ENCODE data around the gene DGKI.

GRCh38 chr7:137825489-137825888 is 21.3 kb downstream of the DGKI start:
- TF ChIP-seq, protein P1, sequence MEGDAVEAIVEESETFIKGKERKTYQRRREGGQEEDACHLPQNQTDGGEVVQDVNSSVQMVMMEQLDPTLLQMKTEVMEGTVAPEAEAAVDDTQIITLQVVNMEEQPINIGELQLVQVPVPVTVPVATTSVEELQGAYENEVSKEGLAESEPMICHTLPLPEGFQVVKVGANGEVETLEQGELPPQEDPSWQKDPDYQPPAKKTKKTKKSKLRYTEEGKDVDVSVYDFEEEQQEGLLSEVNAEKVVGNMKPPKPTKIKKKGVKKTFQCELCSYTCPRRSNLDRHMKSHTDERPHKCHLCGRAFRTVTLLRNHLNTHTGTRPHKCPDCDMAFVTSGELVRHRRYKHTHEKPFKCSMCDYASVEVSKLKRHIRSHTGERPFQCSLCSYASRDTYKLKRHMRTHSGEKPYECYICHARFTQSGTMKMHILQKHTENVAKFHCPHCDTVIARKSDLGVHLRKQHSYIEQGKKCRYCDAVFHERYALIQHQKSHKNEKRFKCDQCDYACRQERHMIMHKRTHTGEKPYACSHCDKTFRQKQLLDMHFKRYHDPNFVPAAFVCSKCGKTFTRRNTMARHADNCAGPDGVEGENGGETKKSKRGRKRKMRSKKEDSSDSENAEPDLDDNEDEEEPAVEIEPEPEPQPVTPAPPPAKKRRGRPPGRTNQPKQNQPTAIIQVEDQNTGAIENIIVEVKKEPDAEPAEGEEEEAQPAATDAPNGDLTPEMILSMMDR (IDR thresholded peaks at IDR 0.05): no peak
- no peak for TF ChIP-seq POLR2A (IDR thresholded peaks at IDR 0.05)
